BJ (cell line): Measurements from ENCODE around the gene ATP2A3. TPM values are rescaled to one million over a fixed set of nuclear protein-coding genes. Genes with fewer than 3 reads are reported as not detected.

Experiments used
- CTCF ChIA-PET: fragments of 350-600 bp; formaldehyde crosslinking; extraction: SDS; loops from one replicate; lab custom pipeline; 2021; ENCODE audit warnings: antibody characterized with exemption, inconsistent platforms; lab: Yijun Ruan, JAX
- POLR2A ChIA-PET: fragments of 300-600 bp; sonication (Branson Sonifier 250); formaldehyde crosslinking; extraction: SDS; loops from one replicate; lab custom pipeline; 2021; ENCODE audit warnings: antibody characterized with exemption; lab: Charles Lee
- DNase-seq: peaks from one replicate; pipeline ENCODE4 v3.0.0-alpha.2; 2011; ENCODE audit warnings: low read depth
- H3K27me3 ChIP-seq: 2 replicates; pipeline ENCODE4 v1.6.0; 2011; ENCODE audit warnings: low read length; ENCODE audit not compliant: control insufficient read depth, insufficient read depth
- H3K36me3 ChIP-seq: 2 replicates; pipeline ENCODE4 v1.5.1; 2011; ENCODE audit warnings: low read length; ENCODE audit not compliant: control insufficient read depth, insufficient read depth
- H3K4me3 ChIP-seq: 2 replicates; pipeline ENCODE4 v1.5.1; 2011; ENCODE audit warnings: low read depth, mild to moderate bottlenecking, control low read depth, low read length
- polyA plus RNA-seq: library from polyadenylated mRNA; depleted of rRNA; stranded (reverse); fragments of >200 nt; gene quantifications from 2 replicates; pipeline ENCODE4 v1.2.3, GENCODE V29; 2011
- TF ChIP-seq, protein P1 (sequence below): IDR thresholded peaks from 2 replicates; pipeline ENCODE4 v1.5.1; 2011; ENCODE audit warnings: low read depth, mild to moderate bottlenecking, control low read depth, inconsistent platforms, low read length, moderate library complexity; ENCODE audit not compliant: insufficient read depth

ATP2A3 gene
- polyA plus RNA-seq, 1 experiment: 1.1 TPM

DNA sequence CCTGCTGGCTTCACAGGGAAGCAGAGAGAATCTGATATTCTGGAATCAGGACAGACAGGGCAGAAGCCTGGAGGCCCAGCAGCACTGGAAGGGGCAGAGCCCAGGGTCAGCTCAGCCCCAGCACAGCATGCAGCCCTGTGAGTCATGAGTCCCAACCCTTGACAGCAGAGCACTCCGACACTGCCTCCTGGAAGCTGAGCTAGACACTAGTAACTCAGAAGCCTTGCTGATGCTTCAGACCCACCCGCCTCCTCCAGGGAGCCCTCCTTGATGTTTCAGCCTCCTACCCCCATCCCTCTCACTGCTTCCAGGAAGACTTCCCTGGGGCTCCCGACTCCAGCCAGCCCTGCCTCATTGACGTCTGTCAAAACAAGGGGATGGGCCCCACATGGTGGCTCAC, 78.3 kb downstream of the ATP2A3 start:
- Histone ChIP-seq H3K36me3 (peaks cover 18% of the 10 kb centered on the region), H3K4me3 (no peak overlapping the region), H3K27me3 (no peaks in the 10 kb centered on the region)
- CTCF ChIA-PET: interaction anchor here (1.8 kb wide), 1 partner anchor 22 kb away, joined by 9 read pairs; no protein-coding TSS in a partner anchor
- POLR2A ChIA-PET: no interaction called here
- no peak for DNase-seq
- TF ChIP-seq, protein P1, sequence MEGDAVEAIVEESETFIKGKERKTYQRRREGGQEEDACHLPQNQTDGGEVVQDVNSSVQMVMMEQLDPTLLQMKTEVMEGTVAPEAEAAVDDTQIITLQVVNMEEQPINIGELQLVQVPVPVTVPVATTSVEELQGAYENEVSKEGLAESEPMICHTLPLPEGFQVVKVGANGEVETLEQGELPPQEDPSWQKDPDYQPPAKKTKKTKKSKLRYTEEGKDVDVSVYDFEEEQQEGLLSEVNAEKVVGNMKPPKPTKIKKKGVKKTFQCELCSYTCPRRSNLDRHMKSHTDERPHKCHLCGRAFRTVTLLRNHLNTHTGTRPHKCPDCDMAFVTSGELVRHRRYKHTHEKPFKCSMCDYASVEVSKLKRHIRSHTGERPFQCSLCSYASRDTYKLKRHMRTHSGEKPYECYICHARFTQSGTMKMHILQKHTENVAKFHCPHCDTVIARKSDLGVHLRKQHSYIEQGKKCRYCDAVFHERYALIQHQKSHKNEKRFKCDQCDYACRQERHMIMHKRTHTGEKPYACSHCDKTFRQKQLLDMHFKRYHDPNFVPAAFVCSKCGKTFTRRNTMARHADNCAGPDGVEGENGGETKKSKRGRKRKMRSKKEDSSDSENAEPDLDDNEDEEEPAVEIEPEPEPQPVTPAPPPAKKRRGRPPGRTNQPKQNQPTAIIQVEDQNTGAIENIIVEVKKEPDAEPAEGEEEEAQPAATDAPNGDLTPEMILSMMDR: no peak

DNA sequence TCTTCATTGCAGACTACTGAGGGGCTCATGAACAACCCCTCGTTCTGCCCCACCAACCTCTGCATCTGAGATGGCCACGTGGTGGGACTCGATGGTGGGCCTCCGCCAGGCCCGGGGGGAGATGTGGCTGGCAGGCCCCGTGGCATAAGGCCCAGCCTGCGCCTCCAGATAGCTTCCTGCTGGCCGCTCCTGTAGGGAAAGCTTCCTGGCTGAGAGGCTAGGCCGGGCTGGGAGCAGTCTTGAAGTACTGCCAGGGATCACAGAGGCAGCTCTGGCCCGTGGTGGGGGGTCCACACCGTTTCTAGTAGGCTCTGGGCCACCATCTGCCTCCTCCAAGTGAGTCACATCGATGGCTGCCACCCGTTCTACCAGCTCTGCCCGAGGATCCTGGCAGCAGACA, 79.0 kb downstream of the ATP2A3 start:
- CTCF ChIA-PET: interaction anchor here (1.1 to 1.8 kb wide), 2 partner anchors 21 to 29 kb away, joined by 5 to 9 read pairs; no protein-coding TSS in a partner anchor
- POLR2A ChIA-PET: no interaction called here
- H3K4me3 ChIP-seq: no peak overlapping the region
- TF ChIP-seq, protein P1: no peak
- peaks cover 19% of the 10 kb centered on the region for H3K36me3 ChIP-seq
- DNase-seq: no peak
- no peaks in the 10 kb centered on the region for H3K27me3 ChIP-seq

DNA sequence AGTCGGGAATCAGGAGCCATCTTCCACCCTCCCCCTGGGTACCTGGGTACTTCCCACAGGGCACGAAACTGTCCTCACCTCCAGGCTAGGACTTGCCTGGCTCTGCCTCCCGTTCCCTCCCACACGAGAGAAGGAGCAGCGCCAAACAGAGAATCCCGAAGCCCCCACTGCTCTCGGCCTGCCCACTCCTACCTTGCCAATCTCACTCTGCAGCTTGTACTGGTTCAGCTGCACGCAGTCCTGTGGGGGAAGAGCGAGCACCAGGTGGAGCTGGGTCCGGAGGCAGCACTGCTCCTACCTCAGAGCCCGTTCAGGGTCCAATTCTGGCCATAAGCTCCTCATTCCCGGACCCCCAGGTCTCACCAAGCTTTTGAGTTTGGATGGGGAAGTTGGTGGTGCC, 80.0 kb downstream of the ATP2A3 start:
- Histone ChIP-seq H3K36me3 (peaks cover 21% of the 10 kb centered on the region), H3K4me3 (no peak overlapping the region), H3K27me3 (no peaks in the 10 kb centered on the region)
- ChIA-PET CTCF (interaction anchor here (1.2 to 1.8 kb wide), 4 partner anchors 20 to 147 kb away, joined by 3 to 9 read pairs (median 4); no protein-coding TSS in a partner anchor), POLR2A (no interaction called here)
- TF ChIP-seq, protein P1: no peak
- DNase-seq: no peak

DNA sequence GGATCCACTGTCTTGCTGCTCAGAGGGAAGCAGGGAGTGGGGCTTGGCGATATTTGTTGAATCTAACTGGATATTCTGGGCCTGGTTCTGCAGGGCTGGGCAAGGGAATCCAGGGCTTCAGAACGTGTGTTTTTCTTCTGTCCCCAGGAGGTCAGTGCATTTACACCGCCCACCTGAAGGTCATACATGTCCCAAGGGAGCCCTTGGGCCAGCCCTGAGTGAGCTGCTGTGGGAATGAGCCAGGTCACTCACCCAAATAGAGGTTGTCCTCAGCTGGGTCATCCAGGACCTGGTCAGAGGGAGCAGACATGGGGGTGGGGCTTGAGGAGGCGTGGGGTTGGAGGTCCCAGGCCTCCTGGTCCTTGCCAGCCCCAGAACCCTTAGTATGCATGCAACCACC, 82.0 kb downstream of the ATP2A3 start:
- ChIA-PET POLR2A (no interaction called here), CTCF (no interaction called here)
- DNase-seq: no peak
- TF ChIP-seq, protein P1: no peak
- H3K27me3 ChIP-seq: no peaks in the 10 kb centered on the region
- no peak overlapping the region for H3K4me3 ChIP-seq
- peaks cover 24% of the 10 kb centered on the region for H3K36me3 ChIP-seq

DNA sequence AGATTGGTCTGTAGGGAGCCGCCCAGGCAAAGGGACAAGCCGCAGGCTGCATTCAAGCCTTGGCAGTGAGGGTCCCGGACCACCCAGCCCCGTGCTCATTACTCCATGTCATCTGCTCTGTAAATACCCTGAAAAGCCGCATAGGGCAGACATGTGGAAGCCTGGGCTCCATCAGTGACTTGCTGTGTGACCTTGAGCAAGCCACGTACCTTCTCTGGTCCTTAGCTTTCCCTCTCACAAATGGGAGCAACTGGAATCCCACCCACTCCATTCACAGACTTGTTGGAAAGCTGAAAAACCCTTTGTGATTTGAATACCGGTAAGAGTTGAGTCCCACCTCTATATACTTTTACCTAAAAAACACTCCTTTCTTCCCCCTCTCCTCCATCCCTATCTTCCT, 83.3 kb downstream of the ATP2A3 start:
- POLR2A ChIA-PET: no interaction called here
- TF ChIP-seq, protein P1: no peak
- CTCF ChIA-PET: interaction anchor here (1.0 to 1.7 kb wide), 4 partner anchors 18 to 144 kb away, joined by 3 to 5 read pairs (median 4); partner anchors contain the start of gene NCBP3
- no peak overlapping the region for H3K4me3 ChIP-seq
- no peaks in the 10 kb centered on the region for H3K27me3 ChIP-seq
- peaks cover 29% of the 10 kb centered on the region for H3K36me3 ChIP-seq
- DNase-seq: no peak
